GM12878 (cell line): ENCODE results near the gene TADA2A.

ENCODE experiments used
- BHLHE40 ChIP-seq, 2 experiments: fragments of 450-650 bp in 1 of 2; IDR thresholded peaks; 2 replicates each; pipeline ENCODE4 v1.6.1; 2011 to 2017; ENCODE audit warnings: low read depth in 2 of 2, borderline replicate concordance in 1 of 2, improper control_type of control experiment in 1 of 2, low read length in 1 of 2, mild to moderate bottlenecking in 1 of 2
- HCFC1 ChIP-seq: fragments of 150-350 bp; IDR thresholded peaks from 2 replicates; pipeline ENCODE4 v1.6.1; 2014; ENCODE audit warnings: low read length
- NRF1 ChIP-seq: conservative IDR thresholded peaks from 2 replicates; pipeline ENCODE4 v1.6.1; 2011; ENCODE audit warnings: mild to moderate bottlenecking, low read depth, low read length, improper control_type of control experiment
- POLR2A ChIP-seq: IDR thresholded peaks from 2 replicates; pipeline ENCODE4 v1.6.1; 2011; ENCODE audit warnings: low read depth, mild to moderate bottlenecking, low read length
- TF ChIP-seq, protein P1 (sequence below): fragments of 450-650 bp; formaldehyde crosslinking; IDR thresholded peaks from 2 replicates; pipeline ENCODE4 v1.4.0; 2022; ENCODE audit warnings: mild to moderate bottlenecking, moderate library complexity

DNA sequence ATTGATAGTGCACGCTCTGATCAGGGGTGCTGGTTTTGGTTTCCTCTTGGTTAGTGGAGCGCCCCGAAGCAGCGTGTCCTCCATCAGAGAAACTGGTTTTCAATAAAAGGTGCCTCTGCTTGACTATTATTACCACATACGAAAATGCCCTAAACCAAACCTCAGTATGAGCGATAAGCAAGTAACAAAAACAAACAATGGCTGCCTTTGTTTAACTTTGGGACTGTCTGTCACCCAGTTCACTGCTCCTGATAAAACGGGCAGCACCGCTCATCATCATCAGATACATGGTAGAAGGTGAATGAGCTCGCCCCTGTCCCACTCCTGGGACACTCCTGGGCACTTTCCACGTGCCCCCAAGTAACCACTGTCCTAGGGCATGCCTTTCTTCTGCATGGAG lies 107.0 kb downstream of the TADA2A start:
- TF ChIP-seq POLR2A, result no peak
- no peak for TF ChIP-seq HCFC1
- TF ChIP-seq NRF1, result no peak
- no peak for TF ChIP-seq BHLHE40 (IDR thresholded peaks at IDR 0.05; ENCODE audit: borderline replicate concordance in 1 of 2, low read depth in 2 of 2, low read length in 1 of 2)
- TF ChIP-seq, protein P1, sequence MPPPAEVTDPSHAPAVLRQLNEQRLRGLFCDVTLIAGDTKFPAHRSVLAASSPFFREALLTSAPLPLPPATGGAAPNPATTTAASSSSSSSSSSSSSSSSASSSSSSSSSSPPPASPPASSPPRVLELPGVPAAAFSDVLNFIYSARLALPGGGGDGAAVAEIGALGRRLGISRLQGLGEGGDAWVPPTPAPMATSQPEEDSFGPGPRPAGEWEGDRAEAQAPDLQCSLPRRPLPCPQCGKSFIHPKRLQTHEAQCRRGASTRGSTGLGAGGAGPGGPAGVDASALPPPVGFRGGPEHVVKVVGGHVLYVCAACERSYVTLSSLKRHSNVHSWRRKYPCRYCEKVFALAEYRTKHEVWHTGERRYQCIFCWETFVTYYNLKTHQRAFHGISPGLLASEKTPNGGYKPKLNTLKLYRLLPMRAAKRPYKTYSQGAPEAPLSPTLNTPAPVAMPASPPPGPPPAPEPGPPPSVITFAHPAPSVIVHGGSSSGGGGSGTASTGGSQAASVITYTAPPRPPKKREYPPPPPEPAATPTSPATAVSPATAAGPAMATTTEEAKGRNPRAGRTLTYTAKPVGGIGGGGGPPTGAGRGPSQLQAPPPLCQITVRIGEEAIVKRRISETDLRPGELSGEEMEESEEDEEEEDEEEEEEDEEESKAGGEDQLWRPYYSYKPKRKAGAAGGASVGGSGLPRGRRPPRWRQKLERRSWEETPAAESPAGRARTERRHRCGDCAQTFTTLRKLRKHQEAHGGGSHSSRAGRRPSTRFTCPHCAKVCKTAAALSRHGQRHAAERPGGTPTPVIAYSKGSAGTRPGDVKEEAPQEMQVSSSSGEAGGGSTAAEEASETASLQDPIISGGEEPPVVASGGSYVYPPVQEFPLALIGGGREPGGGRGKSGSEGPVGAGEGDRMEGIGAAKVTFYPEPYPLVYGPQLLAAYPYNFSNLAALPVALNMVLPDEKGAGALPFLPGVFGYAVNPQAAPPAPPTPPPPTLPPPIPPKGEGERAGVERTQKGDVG (CRISPR knock-in tag), result no peak
